OCI-LY7 (cell line): ENCODE data around the gene FCMR. TPM values are rescaled to one million over a fixed set of nuclear protein-coding genes. Genes with fewer than 3 reads are reported as not detected.

Source experiments
- BruUV-seq: library from RNA; stranded (reverse); fragments of 400-500 nt; replicated peaks from 2 replicates; lab custom pipeline; 2021; lab: Mats Ljungman, UMichigan
- CTCF ChIA-PET: fragments of 300-600 bp; sonication (Branson Sonifier 250); formaldehyde crosslinking; loops from one replicate; lab custom pipeline; 2022; ENCODE audit warnings: antibody characterized with exemption; ENCODE audit not compliant: unreplicated experiment; lab: Charles Lee
- POLR2A ChIA-PET: fragments of 300-600 bp; sonication (Branson Sonifier 250); formaldehyde crosslinking; loops from one replicate; lab custom pipeline; 2022; ENCODE audit warnings: antibody characterized with exemption; lab: Charles Lee
- DNase-seq: peaks from one replicate; pipeline ENCODE4 v3.0.0-alpha.2; 2015; ENCODE audit warnings: low spot score
- H2AFZ ChIP-seq: fragments of 200-600 bp; sonication (generic), shearing (Covaris generic); 2 replicates; pipeline ENCODE4 v1.6.1; 2014; ENCODE audit warnings: mild to moderate bottlenecking, antibody characterized with exemption, low read length, moderate library complexity
- H3K27ac ChIP-seq: fragments of 200-600 bp; sonication (generic); 2 replicates; pipeline ENCODE4 v1.5.1; 2014; ENCODE audit warnings: mixed run types, low read depth, mild to moderate bottlenecking, moderate library complexity, low read length, inconsistent platforms; ENCODE audit not compliant: poor library complexity, severe bottlenecking
- H3K36me3 ChIP-seq: fragments of 200-600 bp; sonication (generic); 2 replicates; pipeline ENCODE4 v1.6.1; 2014; ENCODE audit warnings: mild to moderate bottlenecking, antibody characterized with exemption, low read length, moderate library complexity, mixed read lengths; ENCODE audit not compliant: insufficient read depth
- H3K4me1 ChIP-seq: fragments of 200-600 bp; sonication (generic); 2 replicates; pipeline ENCODE4 v1.5.1; 2014; ENCODE audit warnings: mild to moderate bottlenecking, low read length; ENCODE audit not compliant: insufficient read depth, poor library complexity, severe bottlenecking
- H3K4me2 ChIP-seq: fragments of 200-600 bp; sonication (generic); 2 replicates; pipeline ENCODE4 v1.6.1; 2014; ENCODE audit warnings: mild to moderate bottlenecking, low read length
- H3K4me3 ChIP-seq: fragments of 200-600 bp; sonication (generic); 2 replicates; pipeline ENCODE4 v1.5.1; 2014; ENCODE audit warnings: mild to moderate bottlenecking, low read depth, low read length; ENCODE audit not compliant: poor library complexity, severe bottlenecking
- H3K79me2 ChIP-seq: fragments of 200-600 bp; sonication (generic); 2 replicates; pipeline ENCODE4 v1.6.1; 2016; ENCODE audit warnings: low read depth, mild to moderate bottlenecking, low read length, moderate library complexity, mixed read lengths; ENCODE audit not compliant: insufficient read depth
- H3K9me2 ChIP-seq: fragments of 200-600 bp; sonication (generic); 2 replicates; pipeline ENCODE4 v1.6.1; 2016; ENCODE audit warnings: mild to moderate bottlenecking, low read length, mixed read lengths; ENCODE audit not compliant: insufficient read depth
- H3K9me3 ChIP-seq: fragments of 200-600 bp; sonication (generic); 2 replicates; pipeline ENCODE4 v1.6.1; 2014; ENCODE audit warnings: mild to moderate bottlenecking, mixed run types, low read length, mixed read lengths
- H4K20me1 ChIP-seq: fragments of 200-600 bp; sonication (generic); 2 replicates; pipeline ENCODE4 v1.6.1; 2014; ENCODE audit warnings: mild to moderate bottlenecking, antibody characterized with exemption, low read length, moderate library complexity, mixed read lengths; ENCODE audit not compliant: insufficient read depth
- EZH2phosphoT487 ChIP-seq: fragments of 200-600 bp; sonication (generic); IDR thresholded peaks from 2 replicates; pipeline ENCODE4 v1.6.1; 2018; ENCODE audit warnings: low read depth, borderline replicate concordance, mild to moderate bottlenecking, mixed run types, antibody characterized with exemption, low read length, moderate library complexity, mixed read lengths
- intact Hi-C: fragments of 100-400 bp; cut with micrococcal nuclease; formaldehyde crosslinking; loops from one replicate; pipeline ENCODE4 v1.10.0; 2022; ENCODE audit not compliant: unreplicated experiment
- total RNA-seq, 2 experiments: library from RNA; depleted of rRNA in 1 of 2; stranded (reverse); fragments of >200 nt in 1 of 2; shearing (Covaris generic) in 1 of 2; gene quantifications; 2 replicates each; pipeline ENCODE4 v1.2.3, GENCODE V29; 2014 to 2022
- TF ChIP-seq, protein P1 (sequence below): fragments of 200-600 bp; sonication (generic); conservative IDR thresholded peaks from 2 replicates; pipeline ENCODE4 v1.5.1; 2014; ENCODE audit warnings: mild to moderate bottlenecking, antibody characterized with exemption, low read length, moderate library complexity, mixed read lengths

The FCMR gene
- total RNA-seq, 2 experiments from 2014 or later, result 5.2 to 9.2 TPM

DNA sequence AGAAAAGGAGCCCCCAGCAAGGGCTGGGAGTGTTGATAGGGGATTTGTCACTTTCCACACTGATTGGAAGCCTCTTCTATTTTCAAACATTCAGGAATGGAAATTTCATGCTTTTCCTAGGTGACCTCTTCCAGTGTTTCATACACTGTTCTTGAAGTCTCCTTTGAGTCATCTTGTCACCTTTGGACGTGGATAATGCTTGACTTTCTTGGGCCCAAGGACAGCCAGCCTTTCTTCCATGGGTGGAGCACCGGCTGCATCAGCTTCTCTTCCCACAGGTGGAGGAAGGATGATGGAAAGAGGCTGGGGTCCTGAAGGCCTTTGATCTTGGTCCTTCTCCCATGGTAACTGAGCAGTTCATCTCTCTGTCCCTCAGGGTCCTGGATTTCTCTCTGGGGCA is 36.4 kb upstream of the FCMR start:
- no peak overlapping the region for H3K4me2 ChIP-seq
- no peaks in the 10 kb centered on the region for H4K20me1 ChIP-seq
- no peaks in the 10 kb centered on the region for H3K9me3 ChIP-seq
- no TSS peak for BruUV-seq
- H3K9me2 ChIP-seq, result no peaks in the 10 kb centered on the region
- H3K79me2 ChIP-seq, result no peaks in the 10 kb centered on the region
- POLR2A ChIA-PET, result no interaction called here
- H2AFZ ChIP-seq, result no peak overlapping the region
- intact Hi-C loops, result no loop called here
- H3K27ac ChIP-seq, result no peak overlapping the region
- no peak for DNase-seq
- no peak overlapping the region for H3K4me3 ChIP-seq
- TF ChIP-seq, protein P1, sequence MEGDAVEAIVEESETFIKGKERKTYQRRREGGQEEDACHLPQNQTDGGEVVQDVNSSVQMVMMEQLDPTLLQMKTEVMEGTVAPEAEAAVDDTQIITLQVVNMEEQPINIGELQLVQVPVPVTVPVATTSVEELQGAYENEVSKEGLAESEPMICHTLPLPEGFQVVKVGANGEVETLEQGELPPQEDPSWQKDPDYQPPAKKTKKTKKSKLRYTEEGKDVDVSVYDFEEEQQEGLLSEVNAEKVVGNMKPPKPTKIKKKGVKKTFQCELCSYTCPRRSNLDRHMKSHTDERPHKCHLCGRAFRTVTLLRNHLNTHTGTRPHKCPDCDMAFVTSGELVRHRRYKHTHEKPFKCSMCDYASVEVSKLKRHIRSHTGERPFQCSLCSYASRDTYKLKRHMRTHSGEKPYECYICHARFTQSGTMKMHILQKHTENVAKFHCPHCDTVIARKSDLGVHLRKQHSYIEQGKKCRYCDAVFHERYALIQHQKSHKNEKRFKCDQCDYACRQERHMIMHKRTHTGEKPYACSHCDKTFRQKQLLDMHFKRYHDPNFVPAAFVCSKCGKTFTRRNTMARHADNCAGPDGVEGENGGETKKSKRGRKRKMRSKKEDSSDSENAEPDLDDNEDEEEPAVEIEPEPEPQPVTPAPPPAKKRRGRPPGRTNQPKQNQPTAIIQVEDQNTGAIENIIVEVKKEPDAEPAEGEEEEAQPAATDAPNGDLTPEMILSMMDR, result no peak
- TF ChIP-seq EZH2phosphoT487, result no peak
- no peaks in the 10 kb centered on the region for H3K36me3 ChIP-seq
- CTCF ChIA-PET, result no interaction called here
- no peaks in the 10 kb centered on the region for H3K4me1 ChIP-seq

- ChIA-PET POLR2A (no interaction called here), CTCF (no interaction called here)
- intact Hi-C loops, result no loop called here
- Histone ChIP-seq H4K20me1 (no peaks in the 10 kb centered on the region), H3K4me2 (no peak overlapping the region), H3K9me3 (no peaks in the 10 kb centered on the region), H2AFZ (no peak overlapping the region), H3K4me3 (no peak overlapping the region), H3K9me2 (no peaks in the 10 kb centered on the region), H3K79me2 (no peaks in the 10 kb centered on the region), H3K4me1 (no peaks in the 10 kb centered on the region), H3K36me3 (no peaks in the 10 kb centered on the region), H3K27ac (no peak overlapping the region)
- no TSS peak for BruUV-seq
- no peak for DNase-seq
- no peak for TF ChIP-seq EZH2phosphoT487
- TF ChIP-seq, protein P1, result no peak
These were observed 35.9 kb upstream of the FCMR start for GRCh38 chr1:206957639-206958038.

- BruUV-seq, result no TSS peak
- no peaks in the 10 kb centered on the region for H4K20me1 ChIP-seq
- H3K9me2 ChIP-seq, result no peaks in the 10 kb centered on the region
- no peak overlapping the region for H3K4me2 ChIP-seq
- no peak overlapping the region for H3K27ac ChIP-seq
- intact Hi-C loops, result no loop called here
- CTCF ChIA-PET, result no interaction called here
- no peak overlapping the region for H2AFZ ChIP-seq
- no peak overlapping the region for H3K4me3 ChIP-seq
- no peaks in the 10 kb centered on the region for H3K79me2 ChIP-seq
- H3K4me1 ChIP-seq, result no peaks in the 10 kb centered on the region
- TF ChIP-seq, protein P1, result no peak
- TF ChIP-seq EZH2phosphoT487, result no peak
- POLR2A ChIA-PET, result no interaction called here
- H3K9me3 ChIP-seq, result no peaks in the 10 kb centered on the region
- no peak for DNase-seq
- no peaks in the 10 kb centered on the region for H3K36me3 ChIP-seq
These were observed 34.0 kb upstream of the FCMR start for GRCh38 chr1:206955476-206956451.
